Endodermal cell (in vitro differentiated cells): Measurements from ENCODE around the gene TMEM120A. TPM values are rescaled to one million over a fixed set of nuclear protein-coding genes. Genes with fewer than 3 reads are reported as not detected.
"Not testable (repeated sequence)": the region's sequence is repeated elsewhere in the genome, so short reads cannot be mapped to it uniquely, and the experiment has no call there.

ENCODE experiments used
- DNase-seq: peaks from one replicate; pipeline ENCODE4 v3.0.0-alpha.2; 2017
- H3K27ac ChIP-seq: 2 replicates; pipeline ENCODE4 v1.5.1; 2013; ENCODE audit warnings: mild to moderate bottlenecking, low read depth, low read length, moderate library complexity
- H3K27me3 ChIP-seq: 2 replicates; pipeline ENCODE4 v1.6.1; 2013; ENCODE audit warnings: mild to moderate bottlenecking, low read length, moderate library complexity; ENCODE audit not compliant: insufficient read depth, control insufficient read depth, poor library complexity, severe bottlenecking
- H3K36me3 ChIP-seq: 2 replicates; pipeline ENCODE4 v1.7.0; 2013; ENCODE audit warnings: mild to moderate bottlenecking, low read length, moderate library complexity; ENCODE audit not compliant: control insufficient read depth, insufficient read depth
- H3K4me1 ChIP-seq: one replicate; pipeline ENCODE4 v1.7.0; 2013; ENCODE audit warnings: low read length; ENCODE audit not compliant: control insufficient read depth, insufficient read depth
- H3K4me3 ChIP-seq: 2 replicates; pipeline ENCODE4 v1.5.1; 2013; ENCODE audit warnings: mild to moderate bottlenecking, low read length, moderate library complexity
- H3K9ac ChIP-seq: 2 replicates; pipeline ENCODE4 v1.6.1; 2013; ENCODE audit warnings: mild to moderate bottlenecking, low read length, moderate library complexity; ENCODE audit not compliant: poor library complexity, severe bottlenecking; ENCODE audit errors: extremely low read depth
- H3K9me3 ChIP-seq: 2 replicates; pipeline ENCODE4 v1.6.1; 2013; ENCODE audit warnings: mild to moderate bottlenecking, low read length, moderate library complexity; ENCODE audit not compliant: control insufficient read depth
- H3K27ac Mint-ChIP-seq: 2 replicates; pipeline ENCODE4 v1.8.0; 2020; ENCODE audit warnings: mixed read lengths
- H3K27me3 Mint-ChIP-seq: 2 replicates; pipeline ENCODE4 v1.8.0; 2021; ENCODE audit warnings: mild to moderate bottlenecking, mixed read lengths; ENCODE audit not compliant: insufficient read depth
- H3K36me3 Mint-ChIP-seq: 2 replicates; pipeline ENCODE4 v1.8.0; 2020; ENCODE audit warnings: low read depth, mixed read lengths
- H3K4me1 Mint-ChIP-seq: 2 replicates; pipeline ENCODE4 v1.8.0; 2020; ENCODE audit warnings: mixed read lengths
- H3K4me3 Mint-ChIP-seq: 2 replicates; pipeline ENCODE4 v1.8.0; 2020; ENCODE audit warnings: mild to moderate bottlenecking, moderate library complexity, mixed read lengths
- H3K9me3 Mint-ChIP-seq: 2 replicates; pipeline ENCODE4 v1.8.0; 2020; ENCODE audit warnings: mild to moderate bottlenecking, mixed read lengths
- WGBS, 2 experiments: methylation state at CpG; one replicate each; pipeline versions ENCODE4 v1.1.5 to v1.1.7; 2013; ENCODE audit warnings: missing lambda C conversion rate in 2 of 2, mixed read lengths in 1 of 2; ENCODE audit not compliant: insufficient coverage in 1 of 2, insufficient read length in 1 of 2; 5-methylcytosine and 5-hydroxymethylcytosine counted together
- total RNA-seq, 2 donors: library from RNA; stranded (reverse); fragmentation: NEBNext Ultra II Directional in 1 of 2; extraction: Animal tissue kit (Norgen Biotek cat#: 25700) in 1 of 2; gene quantifications; 2 replicates in 1 of 2; 3 replicates in 1 of 2; pipeline ENCODE4 v1.2.1, GENCODE V29; 2021
- TF ChIP-seq, protein P1 (sequence below): fragments of 200-600 bp; sonication (generic); conservative IDR thresholded peaks from 2 replicates; pipeline ENCODE4 v1.5.0; 2021; ENCODE audit warnings: antibody characterized with exemption, mild to moderate bottlenecking

Gene TMEM120A
- total RNA-seq, 2 donors from 2014 or later: 18.8 to 19.1 TPM

DNA sequence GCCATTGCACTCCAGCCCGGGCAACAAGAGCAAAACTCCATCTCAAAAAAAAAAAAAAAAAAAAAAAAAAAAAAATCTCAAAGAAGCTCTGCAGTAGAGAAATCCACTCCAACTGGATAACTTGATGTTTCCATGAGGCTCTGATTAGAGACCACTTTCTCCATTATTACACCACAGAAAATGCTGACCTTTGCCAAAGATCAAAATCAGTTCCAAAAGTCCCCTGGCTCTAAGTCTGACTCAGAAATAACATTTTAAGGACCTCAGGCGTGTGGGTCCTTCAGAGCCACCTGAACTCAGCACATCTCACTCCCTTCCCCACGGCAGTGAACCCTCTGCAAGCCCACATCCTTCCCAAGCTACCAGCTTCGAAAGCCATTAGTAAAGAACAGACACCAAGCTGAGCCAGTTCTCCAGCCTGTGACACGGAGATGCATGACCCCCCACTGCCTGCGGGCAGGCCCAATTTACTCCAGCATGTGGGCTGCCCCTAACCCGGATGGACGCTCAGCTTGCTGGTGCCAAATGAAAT, 13.8 kb upstream of the TMEM120A start:
- DNase-seq: no peak
- no peaks in the 10 kb centered on the region for H3K9me3 ChIP-seq
- 76 to 91% methylated on average over 4 to 8 of the region's 8 CpGs for WGBS, 2 experiments
- peak overlapping the region; percentile 53 for H3K27ac Mint-ChIP-seq
- H3K27me3 Mint-ChIP-seq: no peaks in the 10 kb centered on the region
- no peak overlapping the region for H3K4me3 ChIP-seq
- no peaks in the 10 kb centered on the region for H3K4me1 ChIP-seq
- H3K27ac ChIP-seq: no peak overlapping the region
- TF ChIP-seq, protein P1, sequence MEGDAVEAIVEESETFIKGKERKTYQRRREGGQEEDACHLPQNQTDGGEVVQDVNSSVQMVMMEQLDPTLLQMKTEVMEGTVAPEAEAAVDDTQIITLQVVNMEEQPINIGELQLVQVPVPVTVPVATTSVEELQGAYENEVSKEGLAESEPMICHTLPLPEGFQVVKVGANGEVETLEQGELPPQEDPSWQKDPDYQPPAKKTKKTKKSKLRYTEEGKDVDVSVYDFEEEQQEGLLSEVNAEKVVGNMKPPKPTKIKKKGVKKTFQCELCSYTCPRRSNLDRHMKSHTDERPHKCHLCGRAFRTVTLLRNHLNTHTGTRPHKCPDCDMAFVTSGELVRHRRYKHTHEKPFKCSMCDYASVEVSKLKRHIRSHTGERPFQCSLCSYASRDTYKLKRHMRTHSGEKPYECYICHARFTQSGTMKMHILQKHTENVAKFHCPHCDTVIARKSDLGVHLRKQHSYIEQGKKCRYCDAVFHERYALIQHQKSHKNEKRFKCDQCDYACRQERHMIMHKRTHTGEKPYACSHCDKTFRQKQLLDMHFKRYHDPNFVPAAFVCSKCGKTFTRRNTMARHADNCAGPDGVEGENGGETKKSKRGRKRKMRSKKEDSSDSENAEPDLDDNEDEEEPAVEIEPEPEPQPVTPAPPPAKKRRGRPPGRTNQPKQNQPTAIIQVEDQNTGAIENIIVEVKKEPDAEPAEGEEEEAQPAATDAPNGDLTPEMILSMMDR: no peak
- no peaks in the 10 kb centered on the region for H3K27me3 ChIP-seq
- H3K36me3 Mint-ChIP-seq: peaks cover 46% of the 10 kb centered on the region
- no peaks in the 10 kb centered on the region for H3K4me1 Mint-ChIP-seq
- no peak overlapping the region for H3K4me3 Mint-ChIP-seq
- H3K9ac ChIP-seq: no peak overlapping the region
- H3K36me3 ChIP-seq: peaks cover 32% of the 10 kb centered on the region
- no peaks in the 10 kb centered on the region for H3K9me3 Mint-ChIP-seq

DNA sequence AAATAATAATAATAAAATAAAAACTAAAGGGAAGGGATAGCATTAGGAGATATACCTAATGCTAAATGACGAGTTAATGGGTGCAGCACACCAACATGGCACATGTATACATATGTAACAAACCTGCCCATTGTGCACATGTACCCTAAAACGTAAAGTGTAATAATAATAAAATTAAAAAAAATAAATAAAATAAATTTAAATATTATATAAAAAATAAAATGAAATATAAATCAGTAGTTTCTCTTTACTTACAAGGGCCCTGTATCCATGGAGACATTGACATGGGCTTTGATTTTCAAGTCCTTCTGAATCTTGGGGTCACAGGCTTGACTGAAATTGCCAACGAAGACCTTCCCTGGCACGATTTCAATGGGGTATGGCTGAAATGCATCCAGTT, 10.6 kb upstream of the TMEM120A start:
- DNase-seq, H3K27ac Mint-ChIP-seq, H3K9ac ChIP-seq, H3K27me3 Mint-ChIP-seq, H3K4me3 ChIP-seq, H3K4me3 Mint-ChIP-seq, H3K9me3 Mint-ChIP-seq, H3K27me3 ChIP-seq, H3K9me3 ChIP-seq, H3K4me1 Mint-ChIP-seq, H3K27ac ChIP-seq, H3K4me1 ChIP-seq: not testable (repeated sequence)
- peaks cover 44% of the 10 kb centered on the region for H3K36me3 Mint-ChIP-seq
- peaks cover 36% of the 10 kb centered on the region for H3K36me3 ChIP-seq
- WGBS, 2 experiments: 82 to 98% methylated on average over 2 of the region's 4 CpGs

DNA sequence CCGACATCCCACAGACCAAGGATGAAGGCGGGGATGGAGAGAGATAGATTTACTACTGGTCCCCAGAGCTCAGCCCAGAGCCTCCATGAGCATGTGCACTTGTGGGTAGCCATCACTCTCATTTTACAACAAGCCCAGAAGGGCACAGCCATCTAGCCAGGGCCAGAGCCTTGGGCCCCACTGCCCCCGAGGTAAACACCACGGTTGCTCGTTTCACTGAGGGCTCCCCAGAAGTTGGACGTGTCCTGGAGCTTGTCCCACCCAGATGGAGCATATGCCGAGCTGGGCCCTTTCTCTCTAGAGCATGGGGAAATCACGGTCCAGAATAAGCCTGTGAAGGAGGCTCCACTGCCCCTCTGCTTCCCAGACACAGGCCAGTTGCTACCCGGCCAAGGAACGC, 9.0 kb upstream of the TMEM120A start:
- Mint-ChIP-seq H3K36me3 (peaks cover 49% of the 10 kb centered on the region), H3K27me3 (no peaks in the 10 kb centered on the region), H3K9me3 (no peaks in the 10 kb centered on the region), H3K27ac (no peak overlapping the region), H3K4me1 (no peaks in the 10 kb centered on the region), H3K4me3 (no peak overlapping the region)
- H3K4me3 ChIP-seq: no peak overlapping the region
- H3K9me3 ChIP-seq: no peaks in the 10 kb centered on the region
- no peak for DNase-seq
- TF ChIP-seq, protein P1: no peak
- H3K27ac ChIP-seq: no peak overlapping the region
- H3K36me3 ChIP-seq: peaks cover 36% of the 10 kb centered on the region
- H3K4me1 ChIP-seq: no peaks in the 10 kb centered on the region
- no peak overlapping the region for H3K9ac ChIP-seq
- WGBS, 2 experiments: 95 to 96% methylated on average over 8 to 10 of the region's 10 CpGs
- H3K27me3 ChIP-seq: no peaks in the 10 kb centered on the region

DNA sequence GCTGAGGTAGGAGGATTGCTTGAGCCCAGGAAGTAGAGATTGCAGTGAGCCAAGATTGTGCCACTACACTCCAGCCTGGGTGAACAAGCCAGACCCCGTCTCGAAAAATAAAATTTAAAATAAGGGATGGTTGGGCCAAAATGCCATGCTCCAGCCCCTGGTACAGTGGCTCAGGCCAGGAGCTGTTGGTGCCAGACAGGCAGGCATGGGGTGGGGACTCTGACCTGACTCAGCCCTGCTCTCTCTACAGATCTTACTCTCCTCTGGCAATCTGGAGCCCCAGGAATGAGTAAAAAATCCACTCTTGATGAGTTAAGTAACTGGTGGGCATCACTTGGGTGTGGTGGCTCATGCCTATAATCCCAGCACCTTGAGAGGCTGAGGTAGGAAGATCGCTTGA, 8.4 kb upstream of the TMEM120A start:
- WGBS, 2 experiments: 92 to 100% methylated on average over 2 to 3 of the region's 3 CpGs
- Histone ChIP-seq H3K4me3 (no peak overlapping the region), H3K27ac (no peak overlapping the region), H3K36me3 (peaks cover 36% of the 10 kb centered on the region), H3K9me3 (no peaks in the 10 kb centered on the region), H3K27me3 (no peaks in the 10 kb centered on the region), H3K9ac (no peak overlapping the region), H3K4me1 (no peaks in the 10 kb centered on the region)
- TF ChIP-seq, protein P1: no peak
- H3K27ac Mint-ChIP-seq: no peak overlapping the region
- no peak overlapping the region for H3K4me3 Mint-ChIP-seq
- no peak for DNase-seq
- H3K9me3 Mint-ChIP-seq: no peaks in the 10 kb centered on the region
- no peaks in the 10 kb centered on the region for H3K4me1 Mint-ChIP-seq
- H3K36me3 Mint-ChIP-seq: peaks cover 49% of the 10 kb centered on the region
- H3K27me3 Mint-ChIP-seq: no peaks in the 10 kb centered on the region
